Measurements from ENCODE around the gene ADAM12.
"Not testable (repeated sequence)": the region's sequence is repeated elsewhere in the genome, so short reads cannot be mapped to it uniquely, and the experiment has no call there.

The ADAM12 gene

GRCh38 chr10:126379166-126379565 is 9.1 kb downstream of the ADAM12 start:
- FAIRE-seq; DNase-seq (ENCODE audit: extremely low spot score, insufficient read length, low read depth): not testable (repeated sequence)

- no peak for DNase-seq (ENCODE audit: extremely low spot score, insufficient read length, low read depth)
Observed at GRCh38 chr10:126376956-126377355, 11.3 kb downstream of the ADAM12 start.

DNA sequence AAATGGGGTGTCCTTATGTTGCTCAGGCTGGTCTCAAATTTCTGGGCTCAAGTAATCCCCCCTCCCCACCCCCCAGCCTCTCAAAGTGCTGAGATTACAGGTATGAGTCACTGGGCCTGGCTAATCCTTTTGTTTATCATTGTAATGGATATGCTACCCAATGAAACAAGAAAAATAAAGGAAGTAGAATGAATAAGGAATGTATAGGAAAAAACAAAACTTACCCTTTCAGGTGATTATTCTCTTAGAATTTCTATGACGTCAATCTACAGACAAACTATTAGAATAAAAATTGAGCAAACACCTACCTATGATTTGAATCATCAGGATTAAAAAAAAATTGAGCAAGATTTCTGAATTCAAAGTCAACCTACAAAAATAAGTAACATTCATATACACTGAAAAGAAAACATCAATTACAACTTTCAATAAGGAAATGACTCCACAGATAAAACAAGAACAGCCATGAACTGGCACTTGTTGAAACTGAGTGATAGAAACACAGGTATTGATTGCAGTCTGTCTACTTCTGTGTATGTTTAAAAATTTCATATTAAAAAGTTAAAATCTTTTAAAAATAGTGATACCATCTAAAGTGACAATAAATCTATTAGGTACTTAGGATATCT is 12.2 kb downstream of the ADAM12 start:
- DNase-seq (ENCODE audit: extremely low spot score, insufficient read length, low read depth) (no peak), FAIRE-seq (no peak)

More at GRCh38 chr10:126376956-126377355, 11.3 kb downstream of the ADAM12 start:
- no peak for FAIRE-seq

DNA sequence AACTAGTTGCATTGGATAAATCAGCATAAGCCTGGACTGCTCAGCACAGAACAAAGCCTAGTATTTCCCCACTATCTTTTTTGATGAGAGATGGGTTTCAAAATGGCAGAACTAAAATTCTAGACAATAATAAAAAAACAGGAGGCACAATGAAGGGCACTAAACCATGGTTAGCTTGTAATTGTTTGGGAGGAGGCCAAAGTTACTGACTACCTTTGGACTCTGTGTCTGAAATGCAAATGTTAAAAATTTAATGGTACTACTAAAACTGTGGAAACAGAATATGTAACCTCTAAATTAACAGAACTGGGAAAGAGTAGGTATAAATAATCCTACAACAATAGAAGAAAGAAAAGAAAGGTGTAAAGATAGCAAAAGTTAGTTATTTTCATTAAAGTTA is 13.0 kb downstream of the ADAM12 start:
- no peak for DNase-seq (ENCODE audit: extremely low spot score, insufficient read length, low read depth)
- no peak for FAIRE-seq

DNA sequence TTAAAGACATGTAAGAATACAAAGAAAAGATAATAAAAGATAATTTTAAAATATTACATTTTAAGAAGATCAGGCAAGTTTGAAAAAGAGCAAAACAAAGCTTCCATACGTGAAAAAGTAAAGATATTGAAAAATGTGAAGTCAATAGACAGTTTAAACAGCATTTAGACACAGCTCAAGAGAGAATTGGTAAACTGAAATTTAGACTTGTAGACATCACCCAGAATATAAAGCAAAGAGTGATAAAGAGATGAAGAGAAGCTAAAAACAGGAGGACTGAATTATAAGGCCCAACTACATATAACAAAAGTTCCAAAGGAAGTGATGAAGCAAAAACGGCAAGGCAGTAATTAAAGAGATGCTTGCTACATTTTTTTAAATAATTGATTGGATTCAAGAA is 13.8 kb downstream of the ADAM12 start:
- FAIRE-seq, result no peak
- DNase-seq (ENCODE audit: extremely low spot score, insufficient read length, low read depth), result no peak

GRCh38 chr10:126373972-126374371 is 14.3 kb downstream of the ADAM12 start:
- DNase-seq (ENCODE audit: extremely low spot score, insufficient read length, low read depth) (no peak), FAIRE-seq (no peak)

GRCh38 chr10:126373147-126373546 is 15.1 kb downstream of the ADAM12 start:
- FAIRE-seq (no peak), DNase-seq (ENCODE audit: extremely low spot score, insufficient read length, low read depth) (no peak)

DNA sequence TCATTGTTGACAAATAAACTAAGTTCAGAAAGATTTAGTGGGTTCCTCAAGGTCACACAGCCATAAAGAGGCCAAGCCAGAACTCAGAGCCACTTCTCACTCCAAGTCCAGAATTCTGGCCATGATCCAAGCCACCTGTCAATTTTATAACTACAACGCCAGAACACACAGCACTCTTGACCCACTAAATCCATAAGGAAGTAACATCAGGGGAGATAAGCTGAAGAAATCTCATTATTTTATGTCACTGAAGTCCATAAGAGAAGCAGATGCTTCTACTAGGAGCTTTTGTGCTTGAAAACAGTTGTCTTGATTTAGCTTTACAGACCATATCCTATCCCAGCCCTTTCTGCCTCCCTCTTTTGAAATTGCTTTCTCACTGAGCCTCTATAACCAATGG is 15.9 kb downstream of the ADAM12 start:
- DNase-seq (ENCODE audit: extremely low spot score, insufficient read length, low read depth) (no peak), FAIRE-seq (no peak)

DNA sequence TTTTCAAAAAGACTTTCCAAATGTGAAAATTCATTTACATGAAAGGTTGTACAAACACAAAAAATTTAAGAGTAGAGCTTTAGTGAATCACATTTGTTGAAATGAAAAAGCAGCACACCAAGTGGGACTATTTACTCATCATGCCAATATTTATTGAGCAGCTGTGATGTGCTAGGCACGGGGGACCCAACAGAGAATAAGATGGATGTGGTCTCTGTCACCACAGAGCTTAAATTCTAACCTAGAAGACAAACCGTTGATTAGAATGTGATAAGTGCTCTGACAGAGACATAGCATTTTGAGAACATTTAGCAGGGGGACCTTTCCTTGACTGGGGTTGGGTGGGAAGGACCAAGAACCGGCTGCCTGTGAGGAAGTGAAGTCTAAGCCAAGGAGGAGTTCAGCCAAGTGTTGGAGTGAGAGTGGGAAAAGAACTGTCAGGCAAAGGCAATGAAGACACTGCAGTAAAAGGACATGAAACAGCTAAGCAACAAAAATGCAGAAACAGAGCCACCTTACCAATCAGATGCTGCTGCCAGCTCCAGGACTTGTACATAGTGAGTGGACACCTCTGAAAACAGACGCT is 19.1 kb downstream of the ADAM12 start:
- DNase-seq (ENCODE audit: extremely low spot score, insufficient read length, low read depth) (no peak), FAIRE-seq (no peak)

- FAIRE-seq (no peak), DNase-seq (ENCODE audit: extremely low spot score, insufficient read length, low read depth) (no peak)
Observed at GRCh38 chr10:126357169-126357568, 31.1 kb downstream of the ADAM12 start.

DNA sequence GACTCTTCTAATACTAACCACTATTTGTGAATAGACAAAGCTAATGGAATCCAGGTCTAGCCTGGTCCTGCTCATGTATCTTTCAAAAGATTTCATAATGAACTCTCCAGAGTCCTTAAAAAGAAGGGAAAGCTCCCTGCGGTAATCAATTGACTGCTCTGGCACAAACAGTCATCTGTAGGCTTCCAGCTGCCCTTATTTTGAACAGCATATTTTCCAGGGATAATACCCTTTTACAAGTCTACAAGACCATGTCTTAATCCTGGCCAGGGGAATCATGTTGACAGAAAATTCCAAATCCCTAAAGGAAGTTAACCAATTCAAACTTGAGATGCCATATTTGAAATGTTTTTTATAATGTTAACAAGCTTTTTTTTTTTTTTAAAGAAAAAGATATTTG is 34.6 kb downstream of the ADAM12 start:
- FAIRE-seq (no peak), DNase-seq (ENCODE audit: extremely low spot score, insufficient read length, low read depth) (no peak)

DNA sequence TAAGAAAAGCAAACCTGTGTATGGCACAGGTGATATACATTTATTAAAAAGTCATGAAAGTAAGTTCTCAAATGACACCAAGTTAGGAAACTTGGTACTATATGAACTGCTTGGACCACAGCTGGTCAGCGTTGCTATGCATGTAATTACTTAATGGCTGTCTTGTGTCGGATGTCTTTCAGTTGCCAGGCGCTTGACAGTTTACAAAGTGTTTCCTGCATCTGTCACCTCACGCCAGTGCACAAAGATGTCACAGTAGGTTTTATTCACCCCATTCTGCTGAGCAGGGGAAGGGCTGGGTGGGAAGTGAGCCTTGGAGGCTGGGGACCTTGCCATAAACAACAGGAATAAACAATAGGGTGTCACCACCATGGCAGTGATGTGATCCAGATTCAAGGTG is 35.8 kb downstream of the ADAM12 start:
- DNase-seq (ENCODE audit: extremely low spot score, insufficient read length, low read depth) (no peak), FAIRE-seq (no peak)

DNA sequence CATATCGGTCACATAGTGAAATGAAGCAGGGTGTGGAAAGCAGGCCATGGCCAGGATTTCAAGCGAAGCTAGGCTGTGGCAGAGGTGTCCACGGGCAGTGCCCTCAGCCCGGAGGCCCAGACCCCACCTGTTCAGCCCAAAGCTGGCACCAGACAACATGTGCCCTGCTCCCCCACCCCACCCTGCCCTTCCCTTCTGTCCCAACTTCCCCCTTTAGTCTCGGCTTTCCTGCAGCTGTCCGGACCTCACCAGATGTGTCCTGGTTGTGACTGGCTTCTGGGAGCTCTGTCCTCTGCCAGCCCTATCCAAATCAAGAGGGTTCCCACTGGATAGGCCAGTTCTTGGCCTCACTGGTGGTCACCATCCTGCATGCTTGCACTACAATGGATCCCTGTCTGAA is 37.3 kb downstream of the ADAM12 start:
- no peak for DNase-seq (ENCODE audit: extremely low spot score, insufficient read length, low read depth)
- no peak for FAIRE-seq

DNA sequence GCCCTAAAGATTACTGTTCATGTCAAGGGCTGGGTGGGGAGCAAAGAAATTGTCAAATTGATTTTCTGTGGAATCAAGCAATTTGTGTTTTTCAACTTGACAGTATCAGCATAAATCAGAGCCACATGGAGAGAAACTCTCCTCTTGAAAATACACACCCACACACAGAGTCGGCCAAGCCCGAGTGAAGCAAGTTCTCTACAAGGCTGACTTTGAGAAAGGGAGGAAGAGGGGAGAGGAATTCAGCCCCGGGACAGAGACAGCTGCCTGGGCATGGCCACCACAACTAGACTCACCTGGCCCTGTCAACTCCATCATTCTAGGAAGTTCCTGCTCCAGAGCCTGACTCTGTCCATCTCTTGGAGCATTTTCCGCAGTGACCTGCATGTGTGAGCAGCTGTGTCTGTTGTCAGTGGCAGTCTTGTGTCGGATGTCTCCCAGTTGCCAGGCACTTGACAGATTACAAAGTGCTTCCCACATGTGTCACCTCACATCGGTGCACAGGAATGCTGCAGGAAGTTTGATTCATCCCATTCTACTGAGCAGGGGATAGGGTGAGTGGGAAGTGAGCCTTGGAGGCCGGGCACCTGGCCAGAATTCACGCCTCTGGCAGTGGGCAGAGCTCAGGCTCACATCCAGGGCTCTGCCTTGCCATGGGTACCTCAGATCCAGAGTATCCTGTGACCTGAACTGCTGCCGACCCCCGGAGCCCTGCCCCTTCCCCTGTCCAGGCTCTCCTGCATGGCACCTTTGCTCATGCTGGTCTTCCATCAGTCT is 37.9 kb downstream of the ADAM12 start:
- no peak for FAIRE-seq
- DNase-seq (ENCODE audit: extremely low spot score, insufficient read length, low read depth), result no peak

DNA sequence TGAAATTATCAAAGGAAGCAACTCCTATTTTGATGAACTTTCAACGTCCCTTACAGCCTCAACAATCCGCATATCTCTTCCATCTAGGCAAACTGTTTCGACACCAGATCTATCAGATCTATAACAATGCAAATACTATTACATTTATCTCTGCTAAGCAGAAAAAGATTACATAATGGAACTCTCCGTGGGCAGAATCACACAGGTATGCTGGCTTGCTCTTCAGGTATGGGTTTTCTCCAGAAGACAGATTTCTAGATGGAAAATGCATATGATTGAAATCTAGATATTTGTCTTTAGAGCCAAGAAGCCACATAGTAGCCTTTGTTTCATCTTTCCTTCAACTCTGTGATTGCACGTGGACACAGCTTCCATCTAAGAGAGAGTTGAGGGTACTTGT is 38.6 kb downstream of the ADAM12 start:
- FAIRE-seq (no peak), DNase-seq (ENCODE audit: extremely low spot score, insufficient read length, low read depth) (no peak)

- no peak for FAIRE-seq
- DNase-seq (ENCODE audit: extremely low spot score, insufficient read length, low read depth), result no peak
Observed at GRCh38 chr10:126349101-126349500, 39.2 kb downstream of the ADAM12 start.

GRCh38 chr10:126343496-126343895 is 44.8 kb downstream of the ADAM12 start:
- not testable (repeated sequence) for FAIRE-seq

DNA sequence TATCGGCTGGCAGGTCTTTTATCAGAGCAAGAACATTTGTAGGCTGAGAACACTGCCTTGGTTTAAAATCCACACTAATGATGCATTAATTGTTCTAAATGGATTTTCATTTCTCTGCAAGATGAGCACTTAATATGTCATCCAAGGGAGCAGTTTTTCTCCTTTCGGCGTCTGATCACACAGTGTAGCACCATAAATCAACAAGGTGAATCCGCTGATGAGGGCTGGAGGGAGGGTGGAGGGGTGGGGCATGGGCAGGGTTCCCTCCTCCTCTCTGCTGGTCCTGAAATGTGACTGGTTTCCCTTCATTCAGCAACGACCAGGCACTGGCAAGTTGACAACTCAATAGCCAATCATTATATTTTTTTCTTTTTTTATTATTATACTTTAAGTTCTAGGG is 45.6 kb downstream of the ADAM12 start:
- DNase-seq (ENCODE audit: extremely low spot score, insufficient read length, low read depth), result no peak
- no peak for FAIRE-seq

More at GRCh38 chr10:126343496-126343895, 44.8 kb downstream of the ADAM12 start:
- DNase-seq (ENCODE audit: extremely low spot score, insufficient read length, low read depth), result not testable (repeated sequence)

DNA sequence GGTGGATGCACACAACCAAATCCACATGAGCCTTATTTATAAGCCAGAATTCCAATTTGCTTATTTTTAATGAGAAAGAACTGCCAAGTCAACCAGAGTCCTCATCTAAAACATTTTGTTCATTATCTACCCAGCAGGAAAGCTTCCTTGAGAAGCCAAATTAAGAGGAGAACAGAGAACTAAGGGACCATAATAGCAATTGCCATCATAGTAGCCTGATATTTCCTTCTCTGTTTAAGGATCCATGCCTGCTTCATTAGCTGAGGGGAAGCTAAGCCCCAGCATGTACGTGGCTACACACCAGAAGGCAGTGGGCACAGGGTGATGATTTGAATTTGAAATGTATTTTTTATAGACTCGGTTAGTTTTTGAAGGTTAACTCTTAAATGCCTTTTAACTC is 46.8 kb downstream of the ADAM12 start:
- DNase-seq (ENCODE audit: extremely low spot score, insufficient read length, low read depth) (no peak), FAIRE-seq (no peak)

GRCh38 chr10:126337251-126337810 is 50.9 kb downstream of the ADAM12 start:
- DNase-seq (ENCODE audit: extremely low spot score, insufficient read length, low read depth) (no peak), FAIRE-seq (no peak)

DNA sequence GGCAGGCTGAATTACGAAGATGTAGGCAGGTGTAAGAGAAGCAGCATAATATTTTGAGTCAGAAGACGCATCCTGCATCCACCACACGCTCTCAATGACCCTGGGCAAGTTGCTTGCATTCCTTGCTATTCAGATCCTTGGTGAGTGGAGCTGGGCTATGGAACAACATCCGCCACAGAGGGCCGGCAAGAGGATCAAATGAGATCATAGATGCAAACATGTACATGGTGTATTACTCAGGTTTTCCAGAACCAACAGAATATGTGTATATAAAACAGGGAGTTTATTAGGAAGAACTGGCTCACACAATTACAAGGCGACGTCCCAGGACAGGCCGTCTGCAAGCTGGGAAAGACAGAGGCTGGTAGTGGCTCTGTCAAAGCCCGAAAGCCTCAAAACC is 51.5 kb downstream of the ADAM12 start:
- FAIRE-seq (no peak), DNase-seq (ENCODE audit: extremely low spot score, insufficient read length, low read depth) (no peak)

Data from GM18507 (cell line).